ENCODE measurements around the gene PSORS1C2.

GRCh38 chr6:31135710-31136109, 3.2 kb downstream of the PSORS1C2 start:
- TF ChIP-seq CTCF (IDR thresholded peaks at IDR 0.05; ENCODE audit: poor library complexity), result no peak
- TF ChIP-seq EZH2phosphoT487 (IDR thresholded peaks at IDR 0.05; ENCODE audit: low read depth, severe bottlenecking, unreplicated experiment), result no peak

Data from hepatocyte (in vitro differentiated cells).